ENCODE results near the gene CDKL2. TPM values are rescaled to one million over a fixed set of nuclear protein-coding genes. Genes with fewer than 3 reads are reported as not detected.

The CDKL2 gene
- total RNA-seq, 1 experiment from 2014 or later: 0.46 TPM

DNA sequence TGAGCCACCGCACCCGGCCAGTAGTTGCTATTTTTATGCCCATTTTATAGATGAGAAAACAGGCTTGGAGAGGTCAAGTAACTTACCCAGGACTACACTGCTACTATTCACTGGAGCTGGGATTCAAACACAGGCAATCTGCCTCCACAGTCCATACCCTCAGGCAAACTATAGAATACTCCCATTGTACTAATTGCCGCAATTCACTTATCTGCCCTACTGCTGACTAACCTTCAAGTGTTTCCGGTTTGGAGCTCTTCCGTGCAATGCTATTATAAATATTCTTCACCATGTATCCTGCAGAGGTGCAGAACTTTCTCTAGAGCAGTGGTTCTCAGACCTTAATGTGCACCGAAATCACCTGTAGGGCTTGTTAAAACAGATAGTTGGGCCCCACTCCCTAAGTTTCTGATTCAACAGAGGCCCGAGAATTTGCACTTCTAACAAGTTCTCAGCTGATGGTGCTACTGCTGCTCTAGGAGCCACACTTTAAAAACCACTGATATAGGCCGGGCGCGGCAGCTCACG, 44.7 kb upstream of the CDKL2 start:
- Histone ChIP-seq H3K27ac (no peak overlapping the region), H3K9me3 (ENCODE audit: insufficient read depth, low read depth) (no peaks in the 10 kb centered on the region), H3K4me1 (replicated peaks; ENCODE audit: insufficient read depth) (peaks cover 17% of the 10 kb centered on the region), H3F3A (ENCODE audit: insufficient read depth, low read depth) (peaks cover 8% of the 10 kb centered on the region), H3K79me2 (ENCODE audit: low read depth) (peaks cover 30% of the 10 kb centered on the region), H3K9me2 (ENCODE audit: insufficient read depth) (no peaks in the 10 kb centered on the region), H3K27me3 (ENCODE audit: insufficient read depth, low read depth) (no peaks in the 10 kb centered on the region), H4K20me1 (ENCODE audit: insufficient read depth) (peaks cover 22% of the 10 kb centered on the region), H3K4me2 (no peak overlapping the region), H3K4me3 (no peak overlapping the region), H3K36me3 (ENCODE audit: low read depth) (no peaks in the 10 kb centered on the region), H2AFZ (no peak overlapping the region)
- ChIA-PET POLR2A (ENCODE audit: unreplicated experiment) (interaction anchor here (1.0 kb wide), 1 partner anchor 49 kb away, joined by 3 read pairs; the partner anchor contains the start of gene USO1), CTCF (interaction anchor here (1.3 kb wide), 1 partner anchor 49 kb away, joined by 4 read pairs; the partner anchor contains the start of gene USO1)
- DNase-seq: no peak
- intact Hi-C loops (cut with micrococcal nuclease; ENCODE audit: unreplicated experiment): no loop called here
- no TSS peak for BruUV-seq (replicated peaks)
- no peak for TF ChIP-seq EZH2 (IDR thresholded peaks at IDR 0.05; ENCODE audit: low read depth)

DNA sequence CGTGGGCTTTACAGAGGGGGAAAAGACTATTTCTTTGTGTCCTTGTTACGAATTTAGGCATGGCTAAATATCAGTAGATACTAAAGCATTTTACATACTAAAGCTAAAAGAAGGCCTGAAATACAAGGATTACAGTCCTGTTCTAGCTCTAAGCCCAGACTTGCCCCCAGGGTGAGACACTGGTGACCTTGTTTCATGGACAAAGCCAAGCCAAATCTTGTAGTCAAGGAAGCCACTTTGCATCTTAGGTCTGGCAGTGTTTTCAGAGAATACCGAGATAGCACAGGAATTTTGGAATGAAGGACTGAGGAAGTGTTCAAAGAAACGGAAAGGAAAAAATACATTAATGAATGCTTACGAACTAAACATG, 43.6 kb upstream of the CDKL2 start:
- Histone ChIP-seq H4K20me1 (ENCODE audit: insufficient read depth) (peaks cover 34% of the 10 kb centered on the region), H3K27ac (peak overlapping the region; percentile 84), H3K36me3 (ENCODE audit: low read depth) (no peaks in the 10 kb centered on the region), H3F3A (ENCODE audit: insufficient read depth, low read depth) (peaks cover 8% of the 10 kb centered on the region), H3K9me3 (ENCODE audit: insufficient read depth, low read depth) (no peaks in the 10 kb centered on the region), H3K9me2 (ENCODE audit: insufficient read depth) (no peaks in the 10 kb centered on the region), H3K4me3 (peak overlapping the region; percentile 96), H3K27me3 (ENCODE audit: insufficient read depth, low read depth) (no peaks in the 10 kb centered on the region), H3K79me2 (ENCODE audit: low read depth) (peaks cover 41% of the 10 kb centered on the region), H3K4me1 (replicated peaks; ENCODE audit: insufficient read depth) (peaks cover 17% of the 10 kb centered on the region), H3K4me2 (peak overlapping the region; percentile 85), H2AFZ (peak overlapping the region; percentile 80)
- ChIA-PET CTCF (interaction anchor here (1.3 kb wide), 1 partner anchor 50 kb away, joined by 4 read pairs; the partner anchor contains the start of gene USO1), POLR2A (ENCODE audit: unreplicated experiment) (interaction anchor here (0.6 kb wide), 1 partner anchor 50 kb away, joined by 3 read pairs; the partner anchor contains the start of gene USO1)
- intact Hi-C loops (cut with micrococcal nuclease; ENCODE audit: unreplicated experiment): loop anchor here (1.0 kb wide), 1 partner anchor 50 kb away; the partner anchor contains the start of gene USO1
- BruUV-seq (replicated peaks): TSS peak; percentile 97
- no peak for DNase-seq
- TF ChIP-seq EZH2 (IDR thresholded peaks at IDR 0.05; ENCODE audit: low read depth): no peak
- TF ChIP-seq, protein P1, sequence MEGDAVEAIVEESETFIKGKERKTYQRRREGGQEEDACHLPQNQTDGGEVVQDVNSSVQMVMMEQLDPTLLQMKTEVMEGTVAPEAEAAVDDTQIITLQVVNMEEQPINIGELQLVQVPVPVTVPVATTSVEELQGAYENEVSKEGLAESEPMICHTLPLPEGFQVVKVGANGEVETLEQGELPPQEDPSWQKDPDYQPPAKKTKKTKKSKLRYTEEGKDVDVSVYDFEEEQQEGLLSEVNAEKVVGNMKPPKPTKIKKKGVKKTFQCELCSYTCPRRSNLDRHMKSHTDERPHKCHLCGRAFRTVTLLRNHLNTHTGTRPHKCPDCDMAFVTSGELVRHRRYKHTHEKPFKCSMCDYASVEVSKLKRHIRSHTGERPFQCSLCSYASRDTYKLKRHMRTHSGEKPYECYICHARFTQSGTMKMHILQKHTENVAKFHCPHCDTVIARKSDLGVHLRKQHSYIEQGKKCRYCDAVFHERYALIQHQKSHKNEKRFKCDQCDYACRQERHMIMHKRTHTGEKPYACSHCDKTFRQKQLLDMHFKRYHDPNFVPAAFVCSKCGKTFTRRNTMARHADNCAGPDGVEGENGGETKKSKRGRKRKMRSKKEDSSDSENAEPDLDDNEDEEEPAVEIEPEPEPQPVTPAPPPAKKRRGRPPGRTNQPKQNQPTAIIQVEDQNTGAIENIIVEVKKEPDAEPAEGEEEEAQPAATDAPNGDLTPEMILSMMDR (conservative IDR thresholded peaks at IDR 0.05): no peak

DNA sequence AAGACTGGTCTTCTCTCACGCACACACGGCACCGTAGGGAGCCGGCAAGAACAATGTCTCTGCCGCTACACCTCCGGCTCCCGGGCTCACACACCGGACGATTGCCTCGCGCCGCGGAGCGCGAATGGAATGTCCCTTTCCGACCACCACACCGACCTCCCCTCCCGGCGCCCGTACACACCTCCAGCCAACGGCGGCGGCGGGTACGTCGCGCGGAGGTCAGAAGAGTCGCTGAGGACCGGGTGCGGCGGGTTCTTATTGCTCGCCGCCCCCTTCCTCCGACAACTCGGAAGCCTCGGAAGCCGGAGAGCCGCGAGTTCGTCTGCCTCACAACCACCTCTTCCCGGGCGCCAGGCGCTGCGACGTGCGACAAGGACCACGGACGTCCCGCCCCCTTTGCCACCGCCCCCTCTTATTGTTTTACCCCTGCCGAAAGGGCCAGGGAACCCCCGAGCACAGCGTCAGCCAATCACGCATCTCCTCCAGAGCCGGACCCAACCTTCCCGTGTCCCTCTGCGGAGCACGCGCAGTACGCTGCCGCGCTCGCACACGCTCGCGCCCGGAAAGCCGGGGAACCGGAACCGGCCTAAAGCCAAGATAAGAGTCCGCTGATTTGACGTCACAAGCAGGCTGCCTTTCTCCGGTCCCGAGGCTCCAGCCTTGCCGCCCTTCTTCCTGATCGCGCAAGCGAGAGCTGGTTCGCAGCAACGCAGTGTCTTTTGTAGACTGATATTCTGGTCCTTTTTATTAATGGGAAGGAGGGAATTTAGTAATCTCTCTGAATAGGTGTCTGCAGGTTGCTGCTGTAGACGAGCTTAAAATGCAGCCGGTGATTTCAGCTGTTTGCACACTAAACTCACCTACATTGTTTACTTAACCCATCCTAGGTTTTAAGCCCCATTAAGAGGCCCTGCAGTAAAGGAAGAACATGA, 43.0 kb upstream of the CDKL2 start, which contains the start of gene G3BP2:
TSS of gene G3BP2 (minus strand) at position 385 of the 932 bp plus-strand sequence. CDS start 11,386 bp downstream, outside the sequence.
- peaks cover 40% of the 10 kb centered on the region for H4K20me1 ChIP-seq (ENCODE audit: insufficient read depth)
- ChIA-PET POLR2A (ENCODE audit: unreplicated experiment) (interaction anchor here (0.6 to 0.7 kb wide), 2 partner anchors 51 to 334 kb away, joined by 3 to 6 read pairs; partner anchors contain the start of genes CXCL9 and USO1), CTCF (no interaction called here)
- BruUV-seq (replicated peaks): no TSS peak
- H3K4me1 ChIP-seq (replicated peaks; ENCODE audit: insufficient read depth): peaks cover 17% of the 10 kb centered on the region
- no peaks in the 10 kb centered on the region for H3K9me3 ChIP-seq (ENCODE audit: insufficient read depth, low read depth)
- DNase-seq: peak; percentile 91 to 93
- no peaks in the 10 kb centered on the region for H3K27me3 ChIP-seq (ENCODE audit: insufficient read depth, low read depth)
- peak within 1 kb of the TSS; percentile 84 for H3K27ac ChIP-seq
- H3K4me2 ChIP-seq: peak within 1 kb of the TSS; percentile 97
- H3K79me2 ChIP-seq (ENCODE audit: low read depth): peaks cover 48% of the 10 kb centered on the region
- H3K36me3 ChIP-seq (ENCODE audit: low read depth): no peaks in the 10 kb centered on the region
- no peaks in the 10 kb centered on the region for H3K9me2 ChIP-seq (ENCODE audit: insufficient read depth)
- peaks cover 8% of the 10 kb centered on the region for H3F3A ChIP-seq (ENCODE audit: insufficient read depth, low read depth)
- intact Hi-C loops (cut with micrococcal nuclease; ENCODE audit: unreplicated experiment): loop anchor here (1.0 kb wide), 1 partner anchor 51 kb away; the partner anchor contains the start of gene USO1
- peak within 1 kb of the TSS; percentile 83 for H2AFZ ChIP-seq
- TF ChIP-seq, protein P1 (conservative IDR thresholded peaks at IDR 0.05): no peak
- TF ChIP-seq EZH2 (IDR thresholded peaks at IDR 0.05; ENCODE audit: low read depth): no peak
- H3K4me3 ChIP-seq: peak within 1 kb of the TSS; percentile 96

Data from PC-9 (cell line).